ENCODE results near the gene GAS5.
"Not testable (repeated sequence)": the region's sequence is repeated elsewhere in the genome, so short reads cannot be mapped to it uniquely, and the experiment has no call there.

GAS5 gene

DNA sequence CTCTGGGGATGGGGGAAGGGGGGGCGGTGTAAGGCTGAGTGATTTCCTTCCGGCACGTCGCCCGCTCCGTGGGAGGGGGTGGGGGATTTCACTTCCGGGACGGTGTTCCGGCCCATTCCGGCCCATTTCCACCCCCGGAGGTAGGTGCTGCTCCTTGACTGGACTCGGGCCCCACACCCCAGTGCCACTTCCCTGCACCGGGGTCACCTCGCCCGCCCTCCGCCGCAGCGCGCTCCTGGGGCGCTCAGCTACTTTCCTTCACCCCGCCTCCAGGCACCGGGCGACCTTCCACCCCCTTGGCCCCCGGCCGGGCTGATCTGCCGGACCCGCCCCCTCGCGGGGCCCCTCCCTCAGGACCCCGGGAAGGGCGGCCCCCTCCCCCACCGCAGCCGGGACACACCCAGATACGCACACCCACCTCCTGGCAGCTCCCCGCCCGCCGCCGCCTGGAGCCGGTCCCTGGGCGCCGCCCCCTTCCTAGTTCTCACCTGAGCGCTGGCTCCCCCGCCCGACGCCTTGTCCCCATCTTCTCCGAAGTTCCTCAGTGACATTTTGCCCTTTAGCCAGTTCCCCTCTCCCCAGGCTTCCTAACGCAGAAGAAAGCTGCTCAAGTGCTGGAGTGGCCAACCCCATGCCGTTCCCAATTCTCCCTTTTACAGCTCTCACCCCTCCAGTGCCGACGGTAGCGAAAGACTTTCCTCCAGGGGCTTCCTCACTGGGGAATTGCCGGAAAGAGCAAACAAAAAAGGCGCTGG is 654 bp upstream of the GAS5 start, which contains the start of gene ZBTB37:
ZBTB37 (plus strand) TSS at position 115 of the 755 bp plus-strand sequence. CDS start 1,846 bp downstream, outside the sequence.
- peak; percentile 88 for DNase-seq

DNA sequence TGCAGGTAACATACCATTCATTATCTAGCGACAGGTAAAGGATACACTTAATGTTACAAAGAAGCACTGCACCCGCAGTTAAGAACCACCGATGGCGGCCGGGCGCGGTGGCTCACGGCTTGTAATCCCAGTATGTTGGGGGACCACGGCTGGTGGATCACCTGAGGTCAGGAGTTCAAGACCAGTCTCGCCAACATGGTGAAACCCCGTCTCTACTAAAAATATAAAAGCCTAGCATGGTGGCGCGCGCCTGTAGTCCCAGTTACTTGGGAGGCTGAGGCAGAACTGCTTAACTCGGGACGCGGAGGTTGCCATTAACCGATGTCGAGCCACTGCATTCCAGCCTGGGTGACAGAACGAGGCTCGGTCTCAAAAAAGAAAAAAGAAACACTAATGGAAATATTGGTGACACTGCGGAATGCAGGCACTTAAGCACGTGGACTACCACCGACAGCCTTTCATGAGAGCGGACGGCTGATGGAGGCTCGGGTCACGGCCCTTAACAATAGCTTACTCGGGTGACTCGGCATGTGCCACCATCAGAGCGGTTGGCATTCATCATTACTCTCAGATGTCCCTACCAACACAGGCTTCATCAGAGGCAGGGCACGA is 542 bp downstream of the GAS5 start:
- DNase-seq: no peak

DNA sequence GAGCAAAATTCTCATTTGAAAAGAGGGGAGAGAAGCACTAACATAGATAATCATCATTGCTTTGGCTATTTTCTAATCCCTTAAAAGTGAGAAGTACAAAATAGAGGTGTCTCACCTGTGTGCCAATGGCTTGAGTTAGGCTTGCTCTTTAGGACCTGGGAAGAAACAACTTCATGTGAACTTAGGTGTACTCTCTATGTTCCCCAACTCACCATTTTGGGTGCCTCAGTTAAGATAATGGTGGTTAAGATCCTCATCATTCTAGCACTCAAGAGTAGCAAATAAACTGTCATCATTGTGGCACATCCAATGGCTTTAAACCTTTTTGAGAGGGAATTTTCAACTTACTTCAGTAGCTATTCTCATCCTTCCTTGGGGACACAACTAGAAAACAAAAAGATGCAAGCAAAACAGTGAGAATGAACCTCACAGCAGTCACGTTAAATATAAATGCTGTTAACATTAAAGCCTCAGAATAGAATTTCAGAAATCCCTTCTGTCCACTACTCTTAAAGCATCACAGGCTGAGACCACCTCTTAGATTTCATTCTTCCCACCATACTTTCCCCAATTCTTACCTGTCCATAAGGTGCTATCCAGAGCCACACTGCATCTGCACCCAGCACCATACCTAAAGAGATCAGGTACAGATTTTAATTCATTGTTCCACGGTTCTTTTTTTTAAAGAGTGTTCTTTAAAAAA is 1.2 kb downstream of the GAS5 start:
- DNase-seq: no peak

DNA sequence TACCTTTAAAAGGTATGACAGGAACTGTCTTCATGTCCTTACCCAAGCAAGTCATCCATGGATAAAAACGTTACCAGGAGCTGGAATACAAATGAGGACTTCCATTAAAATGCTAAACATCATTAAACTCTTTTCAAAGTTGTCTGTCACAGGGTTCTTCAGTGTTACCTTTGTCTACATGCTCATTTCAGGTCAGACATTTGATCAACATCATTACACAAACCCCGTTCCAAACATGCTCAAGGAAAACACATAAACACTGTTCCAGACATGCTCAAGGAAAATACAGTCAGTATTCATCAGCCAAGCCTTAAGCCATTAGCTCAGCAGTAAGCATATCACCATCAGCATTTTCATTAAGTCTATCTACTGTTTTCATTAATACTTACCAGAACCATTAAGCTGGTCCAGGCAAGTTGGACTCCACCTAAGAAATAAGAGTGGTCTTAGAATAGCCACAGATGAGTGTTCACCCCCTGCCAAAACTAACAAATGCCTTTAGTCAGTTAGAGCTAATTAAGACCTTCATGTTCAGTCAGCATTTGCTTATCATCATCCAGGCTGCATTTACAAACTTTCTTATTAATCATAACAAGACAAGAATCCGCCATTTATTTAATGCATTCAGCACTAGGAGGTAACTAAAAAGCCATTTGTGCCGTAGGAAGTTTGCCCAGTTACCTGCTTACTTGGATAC is 2.2 kb downstream of the GAS5 start:
- DNase-seq: no peak

DNA sequence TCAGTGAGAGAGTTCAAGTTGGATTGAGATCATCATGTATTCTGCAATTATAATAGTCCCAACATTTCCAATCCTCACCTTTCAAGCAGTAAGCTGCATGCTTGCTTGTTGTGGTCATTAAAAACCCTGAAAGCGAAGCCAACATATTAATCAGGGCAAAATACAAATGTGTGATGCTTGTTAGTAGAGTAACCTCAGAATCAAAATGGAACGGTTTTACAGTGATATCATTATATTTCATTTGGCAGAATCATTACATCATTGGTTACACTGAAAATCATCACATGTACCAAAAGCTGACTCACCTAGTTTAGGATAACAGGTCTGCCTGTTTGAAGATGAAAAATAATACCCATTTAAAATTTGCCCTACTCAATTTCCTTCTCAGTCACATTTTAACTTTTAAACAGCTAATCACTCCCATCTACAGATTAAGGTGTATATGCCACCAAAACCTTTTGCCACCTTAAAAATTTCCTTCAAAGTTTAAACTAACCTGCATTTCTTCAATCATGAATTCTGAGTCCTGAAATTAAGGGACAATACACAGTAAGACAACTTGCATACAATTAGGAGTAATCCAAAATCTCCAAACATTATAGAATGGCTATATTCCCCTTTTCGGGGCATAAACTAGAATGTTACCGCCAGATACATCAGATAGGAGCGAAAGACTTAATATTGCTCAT is 3.5 kb downstream of the GAS5 start:
- DNase-seq: no peak

DNA sequence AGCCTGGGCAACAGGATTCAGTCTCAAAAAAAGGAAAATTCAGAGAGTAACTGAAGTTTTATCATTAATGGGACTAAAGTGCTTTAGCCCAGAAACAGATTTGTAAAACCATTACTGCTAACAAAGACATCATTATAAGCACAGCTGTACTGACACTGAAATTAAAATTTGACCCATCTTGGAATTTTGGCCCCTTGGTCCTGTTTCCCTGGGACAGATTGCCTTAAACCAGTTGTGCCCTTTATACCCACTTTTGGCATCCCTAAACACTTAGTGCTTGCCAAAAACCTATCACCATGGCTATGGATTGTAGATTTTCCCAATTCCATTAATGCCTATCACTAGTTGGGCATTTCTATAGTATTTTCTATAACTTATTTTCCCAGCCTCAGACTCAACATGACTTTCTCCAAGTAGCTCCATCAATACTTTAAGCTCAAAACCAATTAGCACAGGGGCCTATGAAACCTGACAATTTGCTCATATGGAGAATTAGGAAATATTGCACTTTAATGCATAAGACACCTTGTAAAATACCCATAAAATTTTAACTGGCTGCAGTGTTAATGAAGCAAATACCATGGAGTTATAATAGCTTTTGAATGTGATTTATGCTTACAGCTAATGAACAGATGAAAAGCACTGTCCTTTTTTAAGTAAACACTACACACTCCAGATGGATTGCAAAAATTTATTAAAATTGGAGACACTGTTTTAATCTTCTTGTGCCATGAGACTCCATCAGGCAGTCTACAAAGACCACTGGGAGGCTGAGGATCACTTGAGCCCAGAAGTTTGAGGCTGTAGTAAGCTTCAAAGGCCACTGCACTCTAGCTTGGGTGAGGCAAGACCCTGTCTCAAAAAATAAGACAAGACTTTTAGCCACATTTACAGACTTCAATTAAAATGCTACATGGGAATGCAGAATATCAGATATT is 4.3 kb downstream of the GAS5 start:
- no peak for DNase-seq

DNA sequence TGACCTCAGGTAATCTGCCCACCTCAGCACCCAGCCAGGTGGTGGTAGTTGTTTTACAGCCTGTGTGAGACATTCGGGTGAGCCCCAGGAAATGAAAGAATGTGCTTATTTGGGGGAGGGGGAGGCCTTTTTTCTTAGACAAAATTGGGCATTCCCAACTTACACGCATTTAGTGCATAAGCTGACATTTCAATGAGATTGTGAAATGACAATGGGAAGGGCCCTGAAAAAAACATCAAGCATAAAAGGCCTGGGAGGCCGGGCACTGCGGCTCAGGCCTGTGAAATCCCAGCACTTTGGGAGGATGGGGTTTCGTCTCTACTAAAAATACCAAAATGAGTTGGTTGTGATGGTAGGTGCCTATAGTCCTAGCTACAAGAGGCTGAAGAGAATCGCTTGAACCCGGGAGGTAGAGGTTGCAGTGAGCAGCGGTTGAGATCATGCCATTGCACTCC is 5.0 kb downstream of the GAS5 start:
- no peak for DNase-seq

DNA sequence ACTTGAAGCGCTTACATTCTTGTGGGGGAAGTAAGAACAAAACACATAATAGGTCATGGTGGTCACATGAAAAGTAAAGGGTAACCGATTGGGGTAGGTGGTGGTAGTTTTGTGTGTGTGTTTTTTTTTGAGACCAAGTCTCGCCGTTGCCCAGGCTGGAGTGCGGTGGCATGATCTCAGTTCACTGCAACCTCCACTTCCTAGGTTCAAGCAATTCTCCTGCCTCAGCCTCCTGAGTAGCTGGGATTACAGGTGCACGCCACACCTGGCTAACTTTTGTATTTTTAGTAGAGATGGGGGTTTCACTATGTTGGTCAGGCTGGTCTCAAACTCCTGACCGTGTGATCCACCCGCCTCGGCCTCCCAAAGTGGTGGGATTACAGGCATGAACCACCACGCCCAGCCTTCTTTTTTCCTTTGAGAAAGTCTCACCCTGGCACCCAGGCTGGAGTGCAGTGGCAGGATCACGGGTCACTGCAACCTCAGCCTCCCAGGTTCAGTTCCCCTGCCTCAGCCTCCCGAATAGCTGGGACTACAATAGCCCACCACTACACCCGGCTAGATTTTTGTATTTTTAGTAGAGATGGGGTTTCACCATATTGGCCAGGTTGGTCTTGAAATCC is 5.5 kb downstream of the GAS5 start:
- not testable (repeated sequence) for DNase-seq

DNA sequence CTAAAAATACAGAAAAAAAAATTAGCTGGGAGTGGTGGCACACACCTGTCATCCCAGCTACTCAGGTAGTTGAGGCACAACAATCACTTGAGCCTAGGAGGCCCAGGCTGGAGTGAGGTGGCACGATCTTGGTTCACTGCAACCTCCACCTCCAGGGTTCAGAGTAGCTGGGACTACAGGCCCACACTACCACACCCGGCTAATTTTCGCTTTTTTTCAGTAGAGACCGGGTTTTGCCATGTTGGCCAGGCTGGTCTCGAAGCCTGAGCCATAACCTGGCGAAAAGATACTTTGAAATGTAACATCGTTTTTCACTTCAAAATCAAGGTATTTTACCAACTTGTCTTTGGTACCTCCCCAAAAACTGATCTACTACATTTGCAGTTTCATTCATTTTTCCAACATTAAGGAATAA is 6.1 kb downstream of the GAS5 start:
- DNase-seq: no peak

DNA sequence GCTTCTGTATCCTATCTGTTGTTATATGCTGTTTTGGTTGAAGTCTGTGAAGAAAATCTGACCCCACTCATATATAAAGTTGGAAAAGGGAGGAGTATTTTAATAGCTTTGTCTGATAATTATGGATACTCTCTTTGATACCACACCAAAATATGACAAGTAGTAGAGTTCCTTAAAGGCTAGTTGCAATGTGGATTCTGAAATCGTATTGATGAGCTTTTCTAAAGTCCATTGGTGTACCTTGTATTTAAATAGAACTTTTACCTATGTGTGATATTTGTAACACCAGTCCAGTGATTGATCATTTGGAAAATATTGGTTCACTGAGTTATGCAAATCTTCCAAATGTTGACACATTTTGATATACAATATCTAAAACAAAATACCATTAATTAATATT is 7.7 kb downstream of the GAS5 start:
- DNase-seq: no peak

DNA sequence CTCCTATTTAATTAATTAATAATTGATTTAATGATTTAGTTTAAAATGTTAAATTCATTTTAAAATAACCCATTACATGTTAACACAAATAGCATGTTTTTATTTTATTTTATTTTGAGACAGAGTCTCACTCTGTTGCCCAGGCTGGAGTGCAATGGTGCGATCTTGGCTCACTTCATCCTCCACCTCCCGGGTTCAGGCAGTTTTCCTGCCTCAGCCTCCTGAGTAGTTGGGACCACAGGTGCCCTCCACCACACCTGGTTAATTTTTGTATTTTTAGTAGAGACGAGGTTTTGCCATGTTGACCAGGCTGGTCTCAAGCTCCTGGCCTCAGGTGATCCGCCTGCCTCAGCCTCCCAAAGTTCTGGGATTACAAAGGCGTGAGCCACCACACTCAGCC is 8.2 kb downstream of the GAS5 start:
- not testable (repeated sequence) for DNase-seq

DNA sequence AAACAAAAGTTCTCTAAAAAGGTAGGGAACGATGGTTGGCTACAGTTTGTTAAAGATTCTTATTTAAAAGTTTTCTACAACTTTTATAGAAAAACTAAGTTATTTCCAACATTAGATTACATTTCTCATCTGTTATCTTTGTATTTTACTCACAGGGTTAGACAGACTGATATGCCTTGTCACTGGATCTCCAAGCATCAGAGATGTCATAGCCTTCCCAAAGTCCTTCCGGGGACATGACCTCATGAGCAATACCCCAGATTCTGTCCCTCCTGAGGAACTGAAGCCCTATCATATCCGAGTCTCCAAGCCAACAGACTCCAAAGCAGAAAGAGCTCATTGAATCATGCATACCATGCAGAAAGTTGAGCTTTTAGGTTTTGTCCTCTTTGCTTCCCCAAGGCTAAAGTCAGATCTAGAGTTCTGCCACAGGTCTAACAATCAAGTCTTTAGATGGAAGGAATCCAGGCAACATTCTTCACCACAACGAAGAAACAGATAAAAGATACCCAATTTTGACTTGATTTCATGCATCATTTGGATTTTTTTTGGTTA is 10.3 kb downstream of the GAS5 start:
- DNase-seq: no peak

DNA sequence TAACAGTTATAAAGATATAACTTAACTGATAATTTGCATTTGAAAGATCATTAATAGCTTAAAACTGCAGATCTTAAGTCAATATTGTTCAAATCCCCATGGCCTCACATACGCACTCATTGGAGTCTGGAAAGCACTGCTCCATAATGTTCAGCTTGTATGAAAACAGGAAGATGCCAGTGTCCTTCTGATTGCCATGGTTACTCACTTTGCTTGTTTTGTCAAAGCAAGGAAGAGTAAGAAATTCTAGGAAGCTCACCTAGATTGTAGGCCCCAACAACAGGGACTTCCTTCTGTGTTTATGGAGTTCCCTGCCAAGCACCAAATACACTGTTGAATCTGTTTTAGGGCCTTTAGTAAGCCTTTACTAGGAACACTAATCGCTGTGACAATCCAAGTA is 10.9 kb downstream of the GAS5 start:
- no peak for DNase-seq

DNA sequence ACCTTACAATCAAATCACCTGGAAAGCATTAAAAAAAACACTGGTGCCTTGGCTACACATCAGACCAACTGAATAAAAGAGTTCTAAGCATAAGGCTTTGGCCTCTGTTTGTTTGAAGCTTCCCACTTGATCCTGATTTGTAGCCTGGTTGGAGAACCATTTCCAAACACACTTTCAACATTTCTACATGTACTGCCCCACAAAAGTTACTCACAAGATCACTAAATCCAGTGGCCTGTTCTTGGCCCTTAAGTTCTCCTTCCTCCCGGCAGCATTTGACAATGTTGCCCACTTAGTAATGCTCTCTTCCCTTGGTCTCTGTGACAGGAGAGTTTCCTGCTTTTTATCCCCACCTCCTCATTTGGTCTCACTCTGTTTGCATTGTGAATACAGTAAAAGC is 11.8 kb downstream of the GAS5 start:
- DNase-seq: no peak

DNA sequence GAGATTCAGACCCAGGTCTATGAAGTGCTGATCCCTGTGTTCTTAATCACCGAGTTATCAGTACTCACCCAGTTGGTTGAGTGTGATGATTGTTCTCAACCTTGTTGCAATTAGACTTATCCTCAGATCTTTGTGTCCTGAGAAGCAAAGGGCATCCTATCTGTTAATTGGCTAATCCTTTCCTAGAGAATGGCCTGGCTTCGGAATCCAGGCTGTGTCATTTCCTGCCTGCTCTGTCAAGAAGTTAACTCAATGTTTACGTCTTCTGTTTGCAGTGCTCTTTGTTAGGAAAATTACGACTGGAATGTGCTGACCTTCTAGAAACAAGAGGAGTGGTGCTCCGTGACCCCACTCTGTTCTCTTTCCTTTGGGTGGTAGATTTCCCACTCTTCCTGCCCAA is 14.7 kb downstream of the GAS5 start:
- DNase-seq: no peak

DNA sequence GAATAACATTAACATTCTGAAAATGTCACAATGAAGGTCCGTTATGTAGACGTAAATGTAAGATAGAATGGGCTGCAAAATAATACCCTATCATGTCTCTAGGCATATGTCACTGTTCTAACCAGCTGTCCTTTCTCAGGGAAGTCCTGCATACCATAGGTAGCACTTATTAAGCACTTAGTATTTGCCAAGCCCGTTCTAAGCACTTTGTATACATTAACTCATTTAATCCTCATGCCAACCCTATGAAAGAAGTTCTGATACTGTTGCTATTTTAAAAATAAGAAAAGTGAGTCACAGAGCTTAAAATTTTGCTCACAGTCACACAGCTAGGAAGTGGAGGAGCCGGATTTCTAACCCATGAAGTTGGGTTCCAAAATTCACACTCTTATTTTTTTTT is 15.7 kb downstream of the GAS5 start:
- DNase-seq: no peak

DNA sequence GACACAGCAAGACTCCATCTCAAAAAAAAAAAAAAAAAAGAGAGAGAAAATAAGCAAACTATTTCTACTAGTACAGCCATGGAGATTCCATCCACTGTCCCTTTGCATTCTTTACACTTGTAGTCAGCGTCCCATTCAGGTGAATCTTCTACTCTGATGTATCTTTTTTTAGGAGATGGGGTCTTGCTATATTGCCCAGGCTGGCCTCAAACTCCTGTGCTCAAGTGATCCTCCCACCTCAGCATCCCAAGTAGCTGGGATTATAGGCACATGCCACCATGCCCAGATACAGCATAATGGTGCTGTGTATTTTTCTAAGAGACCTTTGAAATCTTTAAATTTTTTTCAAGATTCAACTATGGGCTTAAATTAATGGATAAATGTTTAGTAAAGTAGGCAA is 35.0 kb downstream of the GAS5 start:
- DNase-seq: no peak

DNA sequence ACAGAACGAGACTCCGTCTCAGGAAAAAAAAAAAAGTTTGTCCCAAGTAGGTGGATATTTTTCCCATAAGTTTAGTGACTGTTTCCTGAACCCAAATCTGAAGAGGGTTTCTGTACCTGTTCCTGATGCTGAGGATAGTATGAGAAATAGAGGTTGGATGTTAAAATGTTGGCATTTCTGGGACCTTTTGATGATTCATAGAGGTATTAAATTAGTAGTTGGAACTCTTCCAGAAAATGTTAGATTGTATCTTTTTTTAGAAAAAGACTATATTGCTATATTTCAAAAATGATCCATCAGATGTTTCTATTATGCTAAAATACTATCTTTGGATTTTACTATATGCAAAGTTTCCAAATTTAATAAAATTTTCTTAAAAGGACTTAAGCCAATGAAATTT is 40.2 kb downstream of the GAS5 start:
- DNase-seq: no peak

DNA sequence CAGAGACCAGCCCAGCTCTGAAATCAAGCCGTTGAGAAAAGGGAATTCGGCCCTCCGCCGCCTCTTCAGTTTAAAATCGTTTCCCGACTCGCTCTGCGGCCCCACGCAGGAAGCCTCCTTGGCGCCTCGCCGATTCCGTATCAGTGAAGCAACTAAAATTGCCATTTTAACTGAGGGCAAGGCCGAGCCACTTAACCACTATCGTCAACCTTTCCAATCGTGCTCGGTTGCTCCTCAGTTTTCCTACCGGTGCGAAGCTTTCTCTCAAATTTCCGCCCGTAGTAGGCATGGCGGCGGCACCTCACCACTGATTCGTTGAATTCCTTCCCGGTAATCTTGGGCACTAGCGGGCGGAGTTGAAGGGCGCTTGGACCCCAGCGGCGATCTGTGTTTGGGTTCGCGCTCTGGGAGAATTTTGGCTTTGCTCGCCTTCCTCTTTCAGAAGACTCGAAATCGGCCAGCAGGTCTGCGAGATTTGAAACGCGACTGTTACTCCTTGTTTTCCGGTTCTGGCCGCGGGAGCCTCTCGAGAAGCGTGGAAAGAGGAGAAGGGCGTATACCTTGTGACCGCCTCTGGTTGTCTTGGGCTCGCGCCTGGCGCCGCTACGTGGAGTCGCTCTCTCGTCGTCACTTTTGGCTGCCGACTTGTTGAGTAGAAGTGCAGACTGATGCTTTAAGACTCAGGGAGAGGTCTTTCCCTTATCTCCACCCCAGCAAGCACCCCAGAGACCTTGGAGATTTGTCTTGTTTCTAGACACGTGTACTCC is 43.3 kb downstream of the GAS5 start, which contains the start of the genes CENPL and DARS2:
CENPL (minus strand) TSS at position 569 of the 767 bp plus-strand sequence. CDS start 13,584 bp downstream, outside the sequence.
DARS2 (plus strand) TSS at position 359 of the 767 bp plus-strand sequence. CDS start 557 bp downstream, outside the sequence.
- DNase-seq: peak; percentile 99
